GM19452 (cell line): Measurements from ENCODE around the gene DLL1.

Source experiments
- ATAC-seq: cut with Tn5 transposase; IDR thresholded peaks from one replicate; pipeline ENCODE4 v1.9.1; 2021; ENCODE audit not compliant: unreplicated experiment

The DLL1 gene

DNA sequence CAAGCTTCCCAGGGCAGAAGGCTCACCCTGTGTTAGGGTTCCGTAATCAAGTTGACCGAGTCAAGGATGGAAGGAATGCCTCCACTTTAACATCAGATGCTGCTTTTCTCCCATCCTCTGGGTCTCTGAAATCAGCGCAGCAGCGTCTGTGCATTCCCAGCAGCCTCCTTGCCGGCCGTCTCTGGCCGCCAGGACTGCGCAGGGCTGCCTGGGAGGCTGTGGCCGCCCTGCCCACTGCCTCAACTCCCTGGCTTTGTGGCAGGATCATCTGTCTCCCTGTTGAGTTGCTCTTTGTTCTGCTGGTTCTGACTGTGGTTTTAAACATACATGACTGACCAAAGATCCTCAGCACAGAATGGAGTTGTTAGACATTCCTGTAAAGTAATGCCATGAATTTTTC, 56.5 kb downstream of the DLL1 start:
- no peak for ATAC-seq

GRCh38 chr6:170233286-170234205, 57.3 kb downstream of the DLL1 start:
- ATAC-seq, result no peak
